GM10248 (cell line): Measurements from ENCODE around the gene SIRT1.

Experiments
- CTCF ChIA-PET: fragments of 300-600 bp; sonication (Branson Sonifier 250); formaldehyde crosslinking; extraction: SDS; loops from one replicate; lab custom pipeline; 2021; ENCODE audit warnings: antibody characterized with exemption; lab: Yijun Ruan, JAX
- POLR2A ChIA-PET: fragments of 350-650 bp; sonication (Branson Sonifier 250); formaldehyde crosslinking; extraction: SDS; loops from one replicate; lab custom pipeline; 2020; ENCODE audit warnings: antibody characterized with exemption; lab: Yijun Ruan, JAX
- DNase-seq: peaks from one replicate; pipeline ENCODE4 v3.0.0; 2012; ENCODE audit errors: extremely low spot score
- CTCF ChIP-seq: IDR thresholded peaks from 2 replicates; pipeline ENCODE4 v1.5.1; 2012; ENCODE audit warnings: mild to moderate bottlenecking, low read depth; ENCODE audit errors: extremely low read depth, missing control alignments, control extremely low read depth

SIRT1 gene

GRCh38 chr10:67903581-67903980 lies 19.1 kb downstream of the SIRT1 start:
- POLR2A ChIA-PET = no interaction called here
- CTCF ChIA-PET = no interaction called here
- TF ChIP-seq CTCF = no peak
- DNase-seq = no peak

GRCh38 chr10:67912331-67912946 lies 28.0 kb downstream of the SIRT1 start:
- ChIA-PET CTCF (interaction anchor here (1.0 to 1.3 kb wide), 3 partner anchors 31 to 494 kb away, joined by 3 to 4 read pairs (median 3); partner anchors contain the start of gene RUFY2), POLR2A (no interaction called here)
- no peak for TF ChIP-seq CTCF
- no peak for DNase-seq

GRCh38 chr10:67914777-67915340 lies 30.4 kb downstream of the SIRT1 start:
- ChIA-PET POLR2A (interaction anchor here (0.7 kb wide), 1 partner anchor 272 kb away, joined by 6 read pairs; no protein-coding TSS in a partner anchor), CTCF (interaction anchor here (0.9 kb wide), 1 partner anchor 8 kb away, joined by 3 read pairs; no protein-coding TSS in a partner anchor)
- TF ChIP-seq CTCF = no peak
- DNase-seq = no peak

- TF ChIP-seq CTCF = no peak
- CTCF ChIA-PET = no interaction called here
- POLR2A ChIA-PET = no interaction called here
- DNase-seq = no peak
Measured at GRCh38 chr10:67917169-67917568, 32.7 kb downstream of the SIRT1 start.

- CTCF ChIA-PET = interaction anchor here (0.6 kb wide), 1 partner anchor 10 kb away, joined by 4 read pairs; no protein-coding TSS in a partner anchor
- POLR2A ChIA-PET = no interaction called here
- no peak for DNase-seq
- no peak for TF ChIP-seq CTCF
Measured at GRCh38 chr10:67917679-67918078, 33.2 kb downstream of the SIRT1 start.

- ChIA-PET CTCF (interaction anchor here (1.1 to 2.4 kb wide), 3 partner anchors 11 to 66 kb away, joined by 3 to 10 read pairs (median 6); no protein-coding TSS in a partner anchor), POLR2A (no interaction called here)
- DNase-seq = no peak
- TF ChIP-seq CTCF = no peak
Measured at GRCh38 chr10:67921065-67921464, 36.6 kb downstream of the SIRT1 start.
